H9 (cell line): ENCODE measurements around the gene LINC00632. TPM values are rescaled to one million over a fixed set of nuclear protein-coding genes. Genes with fewer than 3 reads are reported as not detected.

Experiments used
- DNase-seq: peaks from one replicate; pipeline ENCODE4 v3.0.0-alpha.2; 2017
- H2AFZ ChIP-seq: one replicate; pipeline ENCODE4 v1.6.1; 2013; ENCODE audit warnings: mild to moderate bottlenecking, low read length, control low read depth, moderate library complexity
- H2AK5ac ChIP-seq: 2 replicates; pipeline ENCODE4 v1.6.1; 2013; ENCODE audit warnings: low read length, control low read depth, mixed read lengths; ENCODE audit not compliant: insufficient read length
- H2BK120ac ChIP-seq: one replicate; pipeline ENCODE4 v1.6.1; 2013; ENCODE audit warnings: low read depth, mild to moderate bottlenecking, low read length, control low read depth, inconsistent platforms; ENCODE audit not compliant: poor library complexity, severe bottlenecking
- H2BK12ac ChIP-seq: 2 replicates; pipeline ENCODE4 v1.6.1; 2013; ENCODE audit warnings: low read length, control low read depth, mixed read lengths, low read depth; ENCODE audit not compliant: insufficient read length
- H2BK15ac ChIP-seq: 2 replicates; pipeline ENCODE4 v1.6.1; 2013; ENCODE audit warnings: low read depth, low read length, control low read depth
- H2BK20ac ChIP-seq: one replicate; pipeline ENCODE4 v1.6.1; 2013; ENCODE audit warnings: low read depth, mild to moderate bottlenecking, low read length, control low read depth, inconsistent platforms; ENCODE audit not compliant: poor library complexity, severe bottlenecking
- H2BK5ac ChIP-seq: 2 replicates; pipeline ENCODE4 v1.6.1; 2013; ENCODE audit warnings: low read length, control low read depth, mixed read lengths; ENCODE audit not compliant: insufficient read length
- H3K14ac ChIP-seq: 2 replicates; pipeline ENCODE4 v1.6.1; 2013; ENCODE audit warnings: low read length, control low read depth; ENCODE audit not compliant: insufficient read depth
- H3K18ac ChIP-seq: 2 replicates; pipeline ENCODE4 v1.6.1; 2013; ENCODE audit warnings: low read depth, mild to moderate bottlenecking, mixed read lengths, low read length, control low read depth; ENCODE audit not compliant: insufficient read length
- H3K23ac ChIP-seq: 2 replicates; pipeline ENCODE4 v1.6.1; 2013; ENCODE audit warnings: low read length, control low read depth, mixed read lengths, low read depth; ENCODE audit not compliant: insufficient read length
- H3K23me2 ChIP-seq: 2 replicates; pipeline ENCODE4 v1.6.1; 2013; ENCODE audit warnings: low read depth, mild to moderate bottlenecking, mixed read lengths, low read length, control low read depth; ENCODE audit not compliant: insufficient read length, poor library complexity, severe bottlenecking
- H3K27ac ChIP-seq: 2 replicates; pipeline ENCODE4 v1.5.1; 2013; ENCODE audit warnings: low read length, control low read depth, mixed read lengths, low read depth; ENCODE audit not compliant: insufficient read length
- H3K27me3 ChIP-seq: 2 replicates; pipeline ENCODE4 v1.6.1; 2013; ENCODE audit warnings: low read length, control low read depth, inconsistent platforms; ENCODE audit not compliant: insufficient read depth
- H3K4ac ChIP-seq: 2 replicates; pipeline ENCODE4 v1.6.1; 2013; ENCODE audit warnings: low read depth, mild to moderate bottlenecking, control low read depth, inconsistent platforms, low read length, moderate library complexity
- H3K4me1 ChIP-seq: 2 replicates; pipeline ENCODE4 v1.6.1; 2013; ENCODE audit warnings: low read length, control low read depth, inconsistent platforms; ENCODE audit not compliant: insufficient read depth
- H3K4me2 ChIP-seq: 2 replicates; pipeline ENCODE4 v1.6.1; 2013; ENCODE audit warnings: low read length, control low read depth, mixed read lengths; ENCODE audit not compliant: insufficient read length, insufficient read depth
- H3K56ac ChIP-seq: 2 replicates; pipeline ENCODE4 v1.6.1; 2013; ENCODE audit warnings: low read depth, mild to moderate bottlenecking, mixed read lengths, low read length, control low read depth; ENCODE audit not compliant: insufficient read length
- H3K79me1 ChIP-seq: 2 replicates; pipeline ENCODE4 v1.6.1; 2013; ENCODE audit warnings: low read depth, mild to moderate bottlenecking, moderate library complexity, low read length, control low read depth, inconsistent platforms; ENCODE audit not compliant: insufficient read depth, poor library complexity, severe bottlenecking
- H3K79me2 ChIP-seq: 2 replicates; pipeline ENCODE4 v1.6.1; 2013; ENCODE audit warnings: low read length, control low read depth, inconsistent platforms; ENCODE audit not compliant: insufficient read depth
- H3K9ac ChIP-seq: 2 replicates; pipeline ENCODE4 v1.6.1; 2013; ENCODE audit warnings: low read length, control low read depth, mixed read lengths; ENCODE audit not compliant: insufficient read length; ENCODE audit errors: extremely low read depth
- H3K9me3 ChIP-seq: one replicate; pipeline ENCODE4 v1.6.1; 2013; ENCODE audit warnings: low read depth, low read length, inconsistent platforms; ENCODE audit not compliant: control insufficient read depth
- H3T11ph ChIP-seq: one replicate; pipeline ENCODE4 v1.6.1; 2013; ENCODE audit warnings: mild to moderate bottlenecking, low read length, control low read depth, inconsistent platforms
- H4K20me1 ChIP-seq: one replicate; pipeline ENCODE4 v1.6.1; 2013; ENCODE audit not compliant: control insufficient read depth, insufficient read length, insufficient read depth
- H4K5ac ChIP-seq: 2 replicates; pipeline ENCODE4 v1.6.1; 2013; ENCODE audit warnings: low read depth, mild to moderate bottlenecking, mixed read lengths, low read length, control low read depth; ENCODE audit not compliant: insufficient read length
- H4K8ac ChIP-seq: replicated peaks from 2 replicates; pipeline ENCODE4 v1.6.1; 2013; ENCODE audit warnings: low read length, control low read depth, mixed read lengths, low read depth; ENCODE audit not compliant: insufficient read length
- H4K91ac ChIP-seq: 2 replicates; pipeline ENCODE4 v1.6.1; 2013; ENCODE audit warnings: low read depth, mild to moderate bottlenecking, moderate library complexity, mixed read lengths, low read length, control low read depth; ENCODE audit not compliant: insufficient read length
- H3K27ac Mint-ChIP-seq, 3 experiments: 2 replicates in 2 of 3; 3 replicates in 1 of 3; pipeline ENCODE4 v1.8.0; 2020 to 2021; ENCODE audit warnings: mixed read lengths in 3 of 3, mild to moderate bottlenecking in 1 of 3, moderate library complexity in 1 of 3
- H3K27me3 Mint-ChIP-seq: 2 replicates; pipeline ENCODE4 v1.8.0; 2021; ENCODE audit warnings: low read depth, mild to moderate bottlenecking, moderate library complexity, mixed read lengths
- H3K36me3 Mint-ChIP-seq, 3 experiments: 2 replicates in 2 of 3; 3 replicates in 1 of 3; pipeline ENCODE4 v1.8.0; 2020 to 2021; ENCODE audit warnings: low read depth in 3 of 3, mixed read lengths in 3 of 3; ENCODE audit not compliant: insufficient read depth in 1 of 3
- H3K4me1 Mint-ChIP-seq, 2 experiments: 2 replicates each; pipeline ENCODE4 v1.8.0; 2020; ENCODE audit warnings: mixed read lengths in 2 of 2
- H3K4me3 Mint-ChIP-seq, 2 experiments: 2 replicates in 1 of 2; 3 replicates in 1 of 2; pipeline ENCODE4 v1.8.0; 2020 to 2021; ENCODE audit warnings: mild to moderate bottlenecking in 2 of 2, mixed read lengths in 2 of 2, moderate library complexity in 1 of 2
- H3K9me3 Mint-ChIP-seq, 2 experiments: 2 replicates in 1 of 2; 3 replicates in 1 of 2; pipeline ENCODE4 v1.8.0; 2020; ENCODE audit warnings: mild to moderate bottlenecking in 2 of 2, mixed read lengths in 2 of 2, moderate library complexity in 1 of 2
- CTCF ChIP-seq: fragments of 200-600 bp; sonication (generic); conservative IDR thresholded peaks from 3 replicates; pipeline ENCODE4 v1.8.0; 2021; ENCODE audit warnings: antibody characterized with exemption, mild to moderate bottlenecking
- WGBS: extraction: QIAGEN DNeasy Blood & Tissue Kit; methylation state at CpG from one replicate; pipeline ENCODE4 v1.1.7; 2013; ENCODE audit warnings: missing lambda C conversion rate, low lambda C conversion rate, mixed read lengths; ENCODE audit not compliant: insufficient read length; ENCODE audit errors: extremely low coverage; 5-methylcytosine and 5-hydroxymethylcytosine counted together
- total RNA-seq: library from RNA; stranded (reverse); gene quantifications from 2 replicates; pipeline ENCODE4 v1.2.1, GENCODE V29; 2021

The LINC00632 gene
- total RNA-seq, 1 experiment from 2014 or later = 46.3 TPM

- no peak overlapping the region for H2BK15ac ChIP-seq
- no peak for DNase-seq
- no peak overlapping the region for H3K4me2 ChIP-seq
- Mint-ChIP-seq H3K4me3 (no peak overlapping the region), H3K27me3 (no peaks in the 10 kb centered on the region), H3K27ac (no peak overlapping the region), H3K36me3 (peaks cover 23 to 29% (median 24%) of the 10 kb centered on the region in 3 experiments), H3K9me3 (peaks cover 51 to 60% of the 10 kb centered on the region in 2 experiments), H3K4me1 (peaks cover 7% of the 10 kb centered on the region in 2 experiments)
- no peak overlapping the region for H4K8ac ChIP-seq
- no peaks in the 10 kb centered on the region for H4K20me1 ChIP-seq
- H4K5ac ChIP-seq = no peak overlapping the region
- no peak for TF ChIP-seq CTCF
- H2AFZ ChIP-seq = no peak overlapping the region
- H3K4me1 ChIP-seq = peaks cover 3% of the 10 kb centered on the region; the same call in 1 of the 2 replicates
- H3K23ac ChIP-seq = no peak overlapping the region
- no peak overlapping the region for H3K14ac ChIP-seq
- no peak overlapping the region for H2BK120ac ChIP-seq
- H4K91ac ChIP-seq = no peak overlapping the region
- no peaks in the 10 kb centered on the region for H3K79me2 ChIP-seq
- no peak overlapping the region for H2BK5ac ChIP-seq
- no CpG with 5 or more reads among the region's 31 CpGs for WGBS
- no peak overlapping the region for H2BK20ac ChIP-seq
- H2BK12ac ChIP-seq = no peak overlapping the region
- H3K4ac ChIP-seq = no peak overlapping the region
- no peak overlapping the region for H2AK5ac ChIP-seq
- no peak overlapping the region for H3K56ac ChIP-seq
- H3K18ac ChIP-seq = no peak overlapping the region
- peaks cover 5% of the 10 kb centered on the region for H3K9me3 ChIP-seq
- H3K79me1 ChIP-seq = no peaks in the 10 kb centered on the region
- H3K27me3 ChIP-seq = no peaks in the 10 kb centered on the region
- H3K27ac ChIP-seq = no peak overlapping the region
- H3T11ph ChIP-seq = no peak overlapping the region
- no peaks in the 10 kb centered on the region for H3K23me2 ChIP-seq
- no peak overlapping the region for H3K9ac ChIP-seq
Observed at GRCh38 chrX:140776320-140776719, 66.8 kb downstream of the LINC00632 start.
